GM23338 (cell line): ENCODE measurements around the gene ING3. TPM values are rescaled to one million over a fixed set of nuclear protein-coding genes. Genes with fewer than 3 reads are reported as not detected.
"Not testable (repeated sequence)": the region's sequence is repeated elsewhere in the genome, so short reads cannot be mapped to it uniquely, and the experiment has no call there.

ENCODE experiments used
- ATAC-seq: fragments of 200-7000 bp; cut with Tn5 transposase; 3 replicates; pipeline ENCODE4 v1.9.1; 2020
- DNase-seq: peaks from one replicate; pipeline ENCODE4 v3.0.0-alpha.2; 2015; ENCODE audit warnings: low spot score
- H2AFZ ChIP-seq: fragments of 200-600 bp; sonication (generic); 2 replicates; pipeline ENCODE4 v1.8.0; 2016; ENCODE audit warnings: antibody characterized with exemption, mild to moderate bottlenecking, moderate library complexity
- H3F3A ChIP-seq: fragments of 200-600 bp; sonication (generic); replicated peaks from 2 replicates; pipeline ENCODE4 v1.8.0; 2017; ENCODE audit warnings: antibody characterized with exemption, mixed run types, low read depth
- H3K27ac ChIP-seq: fragments of 200-600 bp; sonication (generic); 2 replicates; pipeline ENCODE4 v1.6.1; 2016; ENCODE audit warnings: low read depth
- H3K27me3 ChIP-seq: fragments of 200-600 bp; sonication (generic); 2 replicates; pipeline ENCODE4 v1.8.0; 2016; ENCODE audit warnings: mild to moderate bottlenecking, mixed run types, moderate library complexity; ENCODE audit not compliant: insufficient read depth
- H3K36me3 ChIP-seq: fragments of 200-600 bp; sonication (generic); 2 replicates; pipeline ENCODE4 v1.8.0; 2016; ENCODE audit warnings: mild to moderate bottlenecking; ENCODE audit not compliant: insufficient read depth
- H3K4me1 ChIP-seq: fragments of 200-600 bp; sonication (generic); 2 replicates; pipeline ENCODE4 v1.8.0; 2016; ENCODE audit warnings: mild to moderate bottlenecking, moderate library complexity; ENCODE audit not compliant: insufficient read depth
- H3K4me2 ChIP-seq: fragments of 200-600 bp; sonication (generic); 2 replicates; pipeline ENCODE4 v1.7.1; 2017; ENCODE audit warnings: mixed run types
- H3K4me3 ChIP-seq: fragments of 200-600 bp; sonication (generic); 2 replicates; pipeline ENCODE4 v1.6.1; 2016; ENCODE audit warnings: mixed run types
- H3K79me2 ChIP-seq: fragments of 200-600 bp; sonication (generic); replicated peaks from 2 replicates; pipeline ENCODE4 v1.8.0; 2017; ENCODE audit warnings: mild to moderate bottlenecking; ENCODE audit not compliant: insufficient read depth
- H3K9me2 ChIP-seq: fragments of 200-600 bp; sonication (generic); 2 replicates; pipeline ENCODE4 v1.8.0; 2017; ENCODE audit not compliant: insufficient read depth
- H4K20me1 ChIP-seq: fragments of 200-600 bp; sonication (generic); replicated peaks from 2 replicates; pipeline ENCODE4 v1.8.0; 2017; ENCODE audit warnings: mild to moderate bottlenecking; ENCODE audit not compliant: insufficient read depth
- H3K27ac Mint-ChIP-seq: 2 replicates; pipeline ENCODE4 v1.8.0; 2020; ENCODE audit warnings: inconsistent platforms, mild to moderate bottlenecking, moderate library complexity, mixed read lengths
- H3K27me3 Mint-ChIP-seq: 3 replicates; pipeline ENCODE4 v1.8.0; 2022; ENCODE audit warnings: low read depth, mild to moderate bottlenecking, moderate library complexity, mixed read lengths, inconsistent platforms; ENCODE audit not compliant: insufficient read depth, poor library complexity
- H3K36me3 Mint-ChIP-seq: 3 replicates; pipeline ENCODE4 v1.8.0; 2021; ENCODE audit warnings: low read depth, mild to moderate bottlenecking, inconsistent platforms, moderate library complexity, mixed read lengths
- H3K4me1 Mint-ChIP-seq: 3 replicates; pipeline ENCODE4 v1.8.0; 2020; ENCODE audit warnings: mild to moderate bottlenecking, inconsistent platforms, mixed read lengths
- H3K4me3 Mint-ChIP-seq: 3 replicates; pipeline ENCODE4 v1.8.0; 2021; ENCODE audit warnings: moderate library complexity, mild to moderate bottlenecking, inconsistent platforms, mixed read lengths
- H3K9me3 Mint-ChIP-seq: 3 replicates; pipeline ENCODE4 v1.8.0; 2020; ENCODE audit warnings: moderate library complexity, mild to moderate bottlenecking, inconsistent platforms, mixed read lengths
- CREB1 ChIP-seq: fragments of 250-450 bp; sonication (Bioruptor Pico); IDR thresholded peaks from 2 replicates; pipeline ENCODE4 v1.5.0; 2020; ENCODE audit warnings: low read depth, mild to moderate bottlenecking, moderate library complexity
- EZH2 ChIP-seq: fragments of 200-600 bp; sonication (generic); IDR thresholded peaks from one replicate; pipeline ENCODE4 v1.8.0; 2017; ENCODE audit warnings: antibody characterized with exemption, mild to moderate bottlenecking, low read depth; ENCODE audit not compliant: unreplicated experiment
- EZH2phosphoT487 ChIP-seq: fragments of 200-600 bp; sonication (generic); IDR thresholded peaks from one replicate; pipeline ENCODE4 v1.8.1; 2018; ENCODE audit warnings: antibody characterized with exemption; ENCODE audit not compliant: unreplicated experiment
- JUNB ChIP-seq: IDR thresholded peaks from one replicate; pipeline ENCODE4 v1.6.1; 2016; ENCODE audit warnings: antibody characterized with exemption; ENCODE audit not compliant: unreplicated experiment
- NANOG ChIP-seq: IDR thresholded peaks from 2 replicates; pipeline ENCODE4 v1.6.1; 2016; ENCODE audit warnings: antibody characterized with exemption, borderline replicate concordance
- POLR2AphosphoS5 ChIP-seq: IDR thresholded peaks from 2 replicates; pipeline ENCODE4 v1.6.1; 2016; ENCODE audit warnings: antibody characterized with exemption, low read depth
- REST ChIP-seq: IDR thresholded peaks from one replicate; pipeline ENCODE4 v1.6.1; 2018; ENCODE audit warnings: antibody characterized with exemption; ENCODE audit not compliant: unreplicated experiment
- STAT1 ChIP-seq: IDR thresholded peaks from one replicate; pipeline ENCODE4 v1.6.1; 2016; ENCODE audit warnings: antibody characterized with exemption; ENCODE audit not compliant: unreplicated experiment
- ZNF114 ChIP-seq: fragments of 250-450 bp; sonication (Bioruptor Pico); IDR thresholded peaks from 2 replicates; pipeline ENCODE4 v1.5.0; 2020; ENCODE audit warnings: mild to moderate bottlenecking, moderate library complexity
- ZNF331 ChIP-seq: fragments of 250-450 bp; sonication (Bioruptor Pico); IDR thresholded peaks from 2 replicates; pipeline ENCODE4 v1.5.0; 2020; ENCODE audit warnings: low read depth, mild to moderate bottlenecking, moderate library complexity
- polyA plus RNA-seq: library from polyadenylated mRNA; unstranded; fragments of >200 nt; fragmentation: Nextera tagmentation; extraction: Ambion mirVana; gene quantifications from 2 replicates; pipeline ENCODE4 v1.2.1, GENCODE V29; 2016
- total RNA-seq: library from RNA; depleted of rRNA; stranded (reverse); fragments of >200 nt; shearing (Covaris generic); gene quantifications from 2 replicates; pipeline ENCODE4 v1.2.3, GENCODE V29; 2014
- TF ChIP-seq, protein P1 (sequence below): fragments of 250-450 bp; sonication (Bioruptor Pico); IDR thresholded peaks from 2 replicates; pipeline ENCODE4 v1.5.0; 2020; ENCODE audit warnings: mild to moderate bottlenecking, moderate library complexity
- TF ChIP-seq, protein P2 (sequence below): IDR thresholded peaks from 2 replicates; pipeline ENCODE4 v1.6.1; 2016; ENCODE audit warnings: antibody characterized with exemption

ING3 gene
- total and polyA plus RNA-seq, 2 experiments from 2014 or later: 17.8 to 26.2 TPM

GRCh38 chr7:120983592-120983991, 33.0 kb downstream of the ING3 start:
- H2AFZ ChIP-seq, H3K27me3 Mint-ChIP-seq, H3K4me1 ChIP-seq, H3K9me2 ChIP-seq, H3K4me3 Mint-ChIP-seq, H3K4me3 ChIP-seq, DNase-seq, H3K27me3 ChIP-seq, H4K20me1 ChIP-seq, H3K79me2 ChIP-seq, H3F3A ChIP-seq, ATAC-seq, H3K27ac ChIP-seq, H3K27ac Mint-ChIP-seq, H3K4me2 ChIP-seq, H3K4me1 Mint-ChIP-seq, H3K9me3 Mint-ChIP-seq, H3K36me3 ChIP-seq, H3K36me3 Mint-ChIP-seq: not testable (repeated sequence)

GRCh38 chr7:120984406-120984805, 33.8 kb downstream of the ING3 start:
- Histone ChIP-seq H3K4me1 (peaks cover 6% of the 10 kb centered on the region), H3K4me2 (no peak overlapping the region), H3F3A (no peaks in the 10 kb centered on the region), H3K4me3 (no peak overlapping the region), H3K27me3 (peaks cover 17% of the 10 kb centered on the region), H3K79me2 (no peaks in the 10 kb centered on the region), H3K9me2 (no peaks in the 10 kb centered on the region), H3K27ac (no peak overlapping the region), H4K20me1 (no peaks in the 10 kb centered on the region), H2AFZ (no peak overlapping the region), H3K36me3 (no peaks in the 10 kb centered on the region)
- Mint-ChIP-seq H3K4me3 (no peak overlapping the region), H3K9me3 (no peaks in the 10 kb centered on the region; the same call in 2 of the 3 replicates), H3K4me1 (peaks cover 9% of the 10 kb centered on the region; the same call in 2 of the 3 replicates), H3K27ac (no peak overlapping the region), H3K36me3 (no peaks in the 10 kb centered on the region), H3K27me3 (peaks cover 11% of the 10 kb centered on the region)
- DNase-seq: no peak
- ATAC-seq: no peak
- TF ChIP-seq EZH2phosphoT487: no peak
- TF ChIP-seq ZNF114 (CRISPR knock-in tag): no peak
- TF ChIP-seq POLR2AphosphoS5: no peak
- TF ChIP-seq NANOG: no peak
- TF ChIP-seq, protein P1, sequence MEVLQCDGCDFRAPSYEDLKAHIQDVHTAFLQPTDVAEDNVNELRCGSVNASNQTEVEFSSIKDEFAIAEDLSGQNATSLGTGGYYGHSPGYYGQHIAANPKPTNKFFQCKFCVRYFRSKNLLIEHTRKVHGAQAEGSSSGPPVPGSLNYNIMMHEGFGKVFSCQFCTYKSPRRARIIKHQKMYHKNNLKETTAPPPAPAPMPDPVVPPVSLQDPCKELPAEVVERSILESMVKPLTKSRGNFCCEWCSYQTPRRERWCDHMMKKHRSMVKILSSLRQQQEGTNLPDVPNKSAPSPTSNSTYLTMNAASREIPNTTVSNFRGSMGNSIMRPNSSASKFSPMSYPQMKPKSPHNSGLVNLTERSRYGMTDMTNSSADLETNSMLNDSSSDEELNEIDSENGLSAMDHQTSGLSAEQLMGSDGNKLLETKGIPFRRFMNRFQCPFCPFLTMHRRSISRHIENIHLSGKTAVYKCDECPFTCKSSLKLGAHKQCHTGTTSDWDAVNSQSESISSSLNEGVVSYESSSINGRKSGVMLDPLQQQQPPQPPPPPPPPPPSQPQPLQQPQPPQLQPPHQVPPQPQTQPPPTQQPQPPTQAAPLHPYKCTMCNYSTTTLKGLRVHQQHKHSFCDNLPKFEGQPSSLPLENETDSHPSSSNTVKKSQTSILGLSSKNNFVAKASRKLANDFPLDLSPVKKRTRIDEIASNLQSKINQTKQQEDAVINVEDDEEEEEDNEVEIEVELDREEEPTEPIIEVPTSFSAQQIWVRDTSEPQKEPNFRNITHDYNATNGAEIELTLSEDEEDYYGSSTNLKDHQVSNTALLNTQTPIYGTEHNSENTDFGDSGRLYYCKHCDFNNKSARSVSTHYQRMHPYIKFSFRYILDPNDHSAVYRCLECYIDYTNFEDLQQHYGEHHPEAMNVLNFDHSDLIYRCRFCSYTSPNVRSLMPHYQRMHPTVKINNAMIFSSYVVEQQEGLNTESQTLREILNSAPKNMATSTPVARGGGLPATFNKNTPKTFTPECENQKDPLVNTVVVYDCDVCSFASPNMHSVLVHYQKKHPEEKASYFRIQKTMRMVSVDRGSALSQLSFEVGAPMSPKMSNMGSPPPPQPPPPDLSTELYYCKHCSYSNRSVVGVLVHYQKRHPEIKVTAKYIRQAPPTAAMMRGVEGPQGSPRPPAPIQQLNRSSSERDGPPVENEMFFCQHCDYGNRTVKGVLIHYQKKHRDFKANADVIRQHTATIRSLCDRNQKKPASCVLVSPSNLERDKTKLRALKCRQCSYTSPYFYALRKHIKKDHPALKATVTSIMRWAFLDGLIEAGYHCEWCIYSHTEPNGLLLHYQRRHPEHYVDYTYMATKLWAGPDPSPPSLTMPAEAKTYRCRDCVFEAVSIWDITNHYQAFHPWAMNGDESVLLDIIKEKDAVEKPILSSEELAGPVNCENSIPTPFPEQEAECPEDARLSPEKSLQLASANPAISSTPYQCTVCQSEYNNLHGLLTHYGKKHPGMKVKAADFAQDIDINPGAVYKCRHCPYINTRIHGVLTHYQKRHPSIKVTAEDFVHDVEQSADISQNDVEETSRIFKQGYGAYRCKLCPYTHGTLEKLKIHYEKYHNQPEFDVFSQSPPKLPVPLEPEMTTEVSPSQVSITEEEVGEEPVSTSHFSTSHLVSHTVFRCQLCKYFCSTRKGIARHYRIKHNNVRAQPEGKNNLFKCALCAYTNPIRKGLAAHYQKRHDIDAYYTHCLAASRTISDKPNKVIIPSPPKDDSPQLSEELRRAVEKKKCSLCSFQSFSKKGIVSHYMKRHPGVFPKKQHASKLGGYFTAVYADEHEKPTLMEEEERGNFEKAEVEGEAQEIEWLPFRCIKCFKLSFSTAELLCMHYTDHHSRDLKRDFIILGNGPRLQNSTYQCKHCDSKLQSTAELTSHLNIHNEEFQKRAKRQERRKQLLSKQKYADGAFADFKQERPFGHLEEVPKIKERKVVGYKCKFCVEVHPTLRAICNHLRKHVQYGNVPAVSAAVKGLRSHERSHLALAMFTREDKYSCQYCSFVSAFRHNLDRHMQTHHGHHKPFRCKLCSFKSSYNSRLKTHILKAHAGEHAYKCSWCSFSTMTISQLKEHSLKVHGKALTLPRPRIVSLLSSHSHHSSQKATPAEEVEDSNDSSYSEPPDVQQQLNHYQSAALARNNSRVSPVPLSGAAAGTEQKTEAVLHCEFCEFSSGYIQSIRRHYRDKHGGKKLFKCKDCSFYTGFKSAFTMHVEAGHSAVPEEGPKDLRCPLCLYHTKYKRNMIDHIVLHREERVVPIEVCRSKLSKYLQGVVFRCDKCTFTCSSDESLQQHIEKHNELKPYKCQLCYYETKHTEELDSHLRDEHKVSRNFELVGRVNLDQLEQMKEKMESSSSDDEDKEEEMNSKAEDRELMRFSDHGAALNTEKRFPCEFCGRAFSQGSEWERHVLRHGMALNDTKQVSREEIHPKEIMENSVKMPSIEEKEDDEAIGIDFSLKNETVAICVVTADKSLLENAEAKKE (CRISPR knock-in tag): no peak
- TF ChIP-seq CREB1 (CRISPR knock-in tag): no peak
- no peak for TF ChIP-seq JUNB
- TF ChIP-seq EZH2: no peak
- TF ChIP-seq REST: no peak
- no peak for TF ChIP-seq STAT1
- TF ChIP-seq, protein P2, sequence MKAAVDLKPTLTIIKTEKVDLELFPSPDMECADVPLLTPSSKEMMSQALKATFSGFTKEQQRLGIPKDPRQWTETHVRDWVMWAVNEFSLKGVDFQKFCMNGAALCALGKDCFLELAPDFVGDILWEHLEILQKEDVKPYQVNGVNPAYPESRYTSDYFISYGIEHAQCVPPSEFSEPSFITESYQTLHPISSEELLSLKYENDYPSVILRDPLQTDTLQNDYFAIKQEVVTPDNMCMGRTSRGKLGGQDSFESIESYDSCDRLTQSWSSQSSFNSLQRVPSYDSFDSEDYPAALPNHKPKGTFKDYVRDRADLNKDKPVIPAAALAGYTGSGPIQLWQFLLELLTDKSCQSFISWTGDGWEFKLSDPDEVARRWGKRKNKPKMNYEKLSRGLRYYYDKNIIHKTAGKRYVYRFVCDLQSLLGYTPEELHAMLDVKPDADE: no peak
- no peak for TF ChIP-seq ZNF331 (CRISPR knock-in tag)
